ENCODE results near the gene GABRA5. TPM values are rescaled to one million over a fixed set of nuclear protein-coding genes. Genes with fewer than 3 reads are reported as not detected.

Gene GABRA5
- total and polyA plus RNA-seq, 10 of the 15 experiments (the other 5 are each of a cell fraction or from before 2014, with no cell fraction given): 0.10 TPM; not detected in 9

GRCh38 chr15:26890988-26891387 lies 24.1 kb downstream of the GABRA5 start:
- no peak overlapping the region for H3K9ac ChIP-seq (ENCODE audit: control insufficient read depth, insufficient read depth, low read length)
- ChIA-PET CTCF (interaction anchor here (0.6 to 1.3 kb wide), 4 partner anchors 468 to 1235 kb away, joined by 3 to 6 read pairs (median 4); no protein-coding TSS in a partner anchor), POLR2A (no interaction called here), SMC1A (ENCODE audit: uncharacterized antibody, unreplicated experiment) (no interaction called here), RAD21 (ENCODE audit: unreplicated experiment) (interaction anchor here (1.0 kb wide), 1 partner anchor 1235 kb away, joined by 5 read pairs; no protein-coding TSS in a partner anchor)
- ATAC-seq: no peak
- DNase-seq (ENCODE audit: low read depth, low spot score): no peak
- no peaks in the 10 kb centered on the region for H3K4me1 ChIP-seq (ENCODE audit: control insufficient read depth, insufficient read depth, low read length)
- WGBS (ENCODE audit: insufficient coverage, insufficient replicate concordance, low lambda C conversion rate, missing lambda C conversion rate): 48% methylated on average over 6 of the region's 6 CpGs
- no peak overlapping the region for H3K27ac ChIP-seq (ENCODE audit: control insufficient read depth, insufficient read depth)
- intact Hi-C loops (cut with micrococcal nuclease; ENCODE audit: unreplicated experiment) (loop anchor here (5.0 kb wide), 1 partner anchor 126 kb away; no protein-coding TSS in a partner anchor), in situ Hi-C loops (cut with MboI) (loop anchor here (5.0 kb wide), 1 partner anchor 1231 kb away; no protein-coding TSS in a partner anchor)
- TF ChIP-seq STAT3 (IDR thresholded peaks at IDR 0.05; ENCODE audit: low read depth, low read length) (no peak), IKZF1 (conservative IDR thresholded peaks at IDR 0.05) (no peak), MYB (IDR thresholded peaks at IDR 0.05; ENCODE audit: borderline replicate concordance, low read depth, low read length) (no peak), BRCA1 (IDR thresholded peaks at IDR 0.05; ENCODE audit: low read depth, low read length) (no peak), KLF5 (IDR thresholded peaks at IDR 0.05; ENCODE audit: partially characterized antibody) (no peak), NR2C1 (IDR thresholded peaks at IDR 0.05) (no peak), NBN (IDR thresholded peaks at IDR 0.05) (no peak), MEF2B (IDR thresholded peaks at IDR 0.05; ENCODE audit: partially characterized antibody, poor library complexity, severe bottlenecking) (no peak), ASH2L (IDR thresholded peaks at IDR 0.05; ENCODE audit: borderline replicate concordance, low read depth) (no peak)
- TF ChIP-seq, protein P1, sequence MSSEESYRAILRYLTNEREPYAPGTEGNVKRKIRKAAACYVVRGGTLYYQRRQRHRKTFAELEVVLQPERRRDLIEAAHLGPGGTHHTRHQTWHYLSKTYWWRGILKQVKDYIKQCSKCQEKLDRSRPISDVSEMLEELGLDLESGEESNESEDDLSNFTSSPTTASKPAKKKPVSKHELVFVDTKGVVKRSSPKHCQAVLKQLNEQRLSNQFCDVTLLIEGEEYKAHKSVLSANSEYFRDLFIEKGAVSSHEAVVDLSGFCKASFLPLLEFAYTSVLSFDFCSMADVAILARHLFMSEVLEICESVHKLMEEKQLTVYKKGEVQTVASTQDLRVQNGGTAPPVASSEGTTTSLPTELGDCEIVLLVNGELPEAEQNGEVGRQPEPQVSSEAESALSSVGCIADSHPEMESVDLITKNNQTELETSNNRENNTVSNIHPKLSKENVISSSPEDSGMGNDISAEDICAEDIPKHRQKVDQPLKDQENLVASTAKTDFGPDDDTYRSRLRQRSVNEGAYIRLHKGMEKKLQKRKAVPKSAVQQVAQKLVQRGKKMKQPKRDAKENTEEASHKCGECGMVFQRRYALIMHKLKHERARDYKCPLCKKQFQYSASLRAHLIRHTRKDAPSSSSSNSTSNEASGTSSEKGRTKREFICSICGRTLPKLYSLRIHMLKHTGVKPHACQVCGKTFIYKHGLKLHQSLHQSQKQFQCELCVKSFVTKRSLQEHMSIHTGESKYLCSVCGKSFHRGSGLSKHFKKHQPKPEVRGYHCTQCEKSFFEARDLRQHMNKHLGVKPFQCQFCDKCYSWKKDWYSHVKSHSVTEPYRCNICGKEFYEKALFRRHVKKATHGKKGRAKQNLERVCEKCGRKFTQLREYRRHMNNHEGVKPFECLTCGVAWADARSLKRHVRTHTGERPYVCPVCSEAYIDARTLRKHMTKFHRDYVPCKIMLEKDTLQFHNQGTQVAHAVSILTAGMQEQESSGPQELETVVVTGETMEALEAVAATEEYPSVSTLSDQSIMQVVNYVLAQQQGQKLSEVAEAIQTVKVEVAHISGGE (CRISPR knock-in tag; IDR thresholded peaks at IDR 0.05): no peak
- no peaks in the 10 kb centered on the region for H4K20me1 ChIP-seq (ENCODE audit: control insufficient read depth, insufficient read depth)
- no peak overlapping the region for H3K4me3 ChIP-seq
- no peaks in the 10 kb centered on the region for H3K79me2 ChIP-seq (ENCODE audit: control insufficient read depth, insufficient read depth, low read length)
- BruUV-seq (replicated peaks): no TSS peak
- H3K27me3 ChIP-seq (replicated peaks in 1 of 2; ENCODE audit: control insufficient read depth in 2 of 2, insufficient read depth in 2 of 2, low read length in 1 of 2): no peaks in the 10 kb centered on the region
- H3K4me2 ChIP-seq (ENCODE audit: control insufficient read depth, insufficient read depth): no peak overlapping the region
- H3K9me3 ChIP-seq (replicated peaks; ENCODE audit: control insufficient read depth, insufficient read depth, low read length): no peaks in the 10 kb centered on the region; the same call in 2 of the 3 replicates
- FAIRE-seq: no peak
- no peak overlapping the region for H2AFZ ChIP-seq (ENCODE audit: control insufficient read depth, low read depth, low read length)
- no peaks in the 10 kb centered on the region for H3K36me3 ChIP-seq (ENCODE audit: control insufficient read depth in 2 of 2, insufficient read depth in 2 of 2, low read length in 1 of 2)

All from GM12878 (cell line).